SU-DHL-6 (cell line): ENCODE data around the gene MYL10.

Experiments used
- EZH2phosphoT487 ChIP-seq: fragments of 200-600 bp; sonication (generic), shearing (Covaris generic); conservative IDR thresholded peaks from 2 replicates; pipeline ENCODE4 v1.6.1; 2018; ENCODE audit warnings: mild to moderate bottlenecking, antibody characterized with exemption, low read length, moderate library complexity, mixed read lengths
- TF ChIP-seq, protein P1 (sequence below): fragments of 200-600 bp; sonication (generic); IDR thresholded peaks from one replicate; pipeline ENCODE4 v1.5.1; 2017; ENCODE audit warnings: antibody characterized with exemption, mild to moderate bottlenecking, low read length, moderate library complexity; ENCODE audit not compliant: insufficient read depth, poor library complexity, severe bottlenecking

DNA sequence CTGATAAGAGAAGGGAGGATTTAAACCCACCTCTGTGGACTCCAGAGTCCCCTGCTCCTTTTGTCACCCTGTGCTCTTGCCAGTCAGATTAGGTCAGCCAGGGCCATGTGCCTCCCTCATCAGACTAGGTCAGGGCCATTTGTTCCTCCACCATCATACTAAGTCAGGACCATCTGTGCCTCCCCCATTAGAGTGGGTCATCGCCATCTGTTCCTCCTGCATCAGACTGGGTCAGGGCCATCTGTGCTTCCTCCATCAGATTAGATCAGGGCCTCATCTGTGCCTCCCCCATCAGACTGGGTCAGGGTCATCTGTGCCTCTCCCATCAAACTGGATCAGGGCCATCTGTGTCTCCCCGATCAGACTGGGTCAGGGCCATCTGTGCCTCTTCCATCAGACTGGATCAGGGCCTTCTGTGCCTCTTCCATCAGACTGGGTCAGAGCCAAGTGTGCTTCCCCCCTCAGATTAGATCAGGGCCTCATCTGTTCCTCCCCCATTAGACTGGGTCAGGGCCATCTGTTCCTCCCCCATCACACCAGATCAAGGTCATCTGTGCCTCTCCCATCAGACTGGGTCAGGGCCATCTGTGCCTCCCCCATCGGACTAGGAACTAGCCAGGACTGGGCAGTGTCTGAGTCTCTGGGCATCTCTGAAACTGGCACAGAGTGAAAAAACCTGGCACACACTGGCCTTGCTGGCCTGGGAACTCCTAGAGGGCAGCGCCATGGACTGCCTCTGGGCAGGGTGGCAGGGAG is 11.5 kb downstream of the MYL10 start:
- TF ChIP-seq, protein P1, sequence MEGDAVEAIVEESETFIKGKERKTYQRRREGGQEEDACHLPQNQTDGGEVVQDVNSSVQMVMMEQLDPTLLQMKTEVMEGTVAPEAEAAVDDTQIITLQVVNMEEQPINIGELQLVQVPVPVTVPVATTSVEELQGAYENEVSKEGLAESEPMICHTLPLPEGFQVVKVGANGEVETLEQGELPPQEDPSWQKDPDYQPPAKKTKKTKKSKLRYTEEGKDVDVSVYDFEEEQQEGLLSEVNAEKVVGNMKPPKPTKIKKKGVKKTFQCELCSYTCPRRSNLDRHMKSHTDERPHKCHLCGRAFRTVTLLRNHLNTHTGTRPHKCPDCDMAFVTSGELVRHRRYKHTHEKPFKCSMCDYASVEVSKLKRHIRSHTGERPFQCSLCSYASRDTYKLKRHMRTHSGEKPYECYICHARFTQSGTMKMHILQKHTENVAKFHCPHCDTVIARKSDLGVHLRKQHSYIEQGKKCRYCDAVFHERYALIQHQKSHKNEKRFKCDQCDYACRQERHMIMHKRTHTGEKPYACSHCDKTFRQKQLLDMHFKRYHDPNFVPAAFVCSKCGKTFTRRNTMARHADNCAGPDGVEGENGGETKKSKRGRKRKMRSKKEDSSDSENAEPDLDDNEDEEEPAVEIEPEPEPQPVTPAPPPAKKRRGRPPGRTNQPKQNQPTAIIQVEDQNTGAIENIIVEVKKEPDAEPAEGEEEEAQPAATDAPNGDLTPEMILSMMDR = no peak
- no peak for TF ChIP-seq EZH2phosphoT487
